HG03095 (cell line): Measurements from ENCODE around the gene AKT2.
"Not testable (repeated sequence)": the region's sequence is repeated elsewhere in the genome, so short reads cannot be mapped to it uniquely, and the experiment has no call there.

Source experiments
- ATAC-seq: cut with Tn5 transposase; IDR thresholded peaks from one replicate; pipeline ENCODE4 v1.9.1; 2021; ENCODE audit warnings: moderate library complexity; ENCODE audit not compliant: unreplicated experiment

AKT2 gene

DNA sequence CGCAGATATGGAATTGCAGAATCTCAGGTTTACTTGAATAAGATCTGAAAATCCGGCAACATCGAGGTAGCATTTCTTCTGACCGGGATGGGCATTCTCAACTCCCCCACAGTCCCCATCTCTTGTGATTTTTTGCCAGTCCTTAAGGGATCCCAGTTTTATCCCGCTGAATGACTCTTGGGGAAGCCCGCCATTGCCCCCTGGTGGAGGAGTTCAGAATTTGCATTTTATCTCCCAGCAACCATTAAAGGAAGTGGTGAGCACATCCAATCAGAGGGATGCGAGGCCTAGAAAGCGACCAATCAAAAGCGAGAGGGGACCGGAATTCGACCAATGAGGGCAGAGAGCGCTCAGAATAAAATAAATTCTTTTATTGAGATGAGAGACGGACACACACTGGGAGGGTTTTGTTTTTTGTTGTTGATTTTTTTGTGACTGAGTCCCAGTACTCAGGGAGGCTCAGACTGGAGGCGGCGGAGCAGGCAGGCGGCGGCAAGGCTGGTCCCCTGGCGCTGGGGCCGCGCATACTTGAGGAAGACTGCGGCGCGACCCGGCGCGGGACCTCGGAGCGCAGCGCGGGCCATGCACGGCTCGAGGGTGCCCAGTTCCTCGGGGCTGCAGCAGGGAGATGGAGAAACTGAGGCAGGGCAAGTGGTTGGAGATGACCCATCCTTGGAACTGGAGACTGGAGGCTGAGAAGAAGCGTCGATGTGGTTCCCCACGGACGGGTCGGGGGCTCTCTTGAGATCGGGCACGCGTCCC lies 63.1 kb downstream of the AKT2 start:
- no peak for ATAC-seq

DNA sequence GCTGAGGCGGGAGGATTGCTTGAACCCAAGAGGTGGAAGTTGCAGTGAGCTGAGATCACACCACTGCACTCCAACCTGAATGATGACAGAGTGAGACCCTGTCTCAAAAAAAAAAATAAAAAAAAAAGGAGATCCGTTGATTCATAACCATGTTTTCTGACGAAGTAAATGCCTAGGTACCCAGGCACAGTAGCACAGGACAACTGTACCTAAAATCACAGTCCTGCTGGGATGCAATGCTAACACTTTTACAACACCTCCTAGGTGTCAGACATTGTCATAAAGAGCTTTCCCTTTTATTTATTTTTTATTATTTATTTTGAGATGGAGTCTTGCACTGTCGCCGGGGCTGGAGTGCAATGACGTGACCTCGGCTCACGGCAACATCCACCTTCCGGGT lies 64.5 kb downstream of the AKT2 start:
- ATAC-seq = no peak

DNA sequence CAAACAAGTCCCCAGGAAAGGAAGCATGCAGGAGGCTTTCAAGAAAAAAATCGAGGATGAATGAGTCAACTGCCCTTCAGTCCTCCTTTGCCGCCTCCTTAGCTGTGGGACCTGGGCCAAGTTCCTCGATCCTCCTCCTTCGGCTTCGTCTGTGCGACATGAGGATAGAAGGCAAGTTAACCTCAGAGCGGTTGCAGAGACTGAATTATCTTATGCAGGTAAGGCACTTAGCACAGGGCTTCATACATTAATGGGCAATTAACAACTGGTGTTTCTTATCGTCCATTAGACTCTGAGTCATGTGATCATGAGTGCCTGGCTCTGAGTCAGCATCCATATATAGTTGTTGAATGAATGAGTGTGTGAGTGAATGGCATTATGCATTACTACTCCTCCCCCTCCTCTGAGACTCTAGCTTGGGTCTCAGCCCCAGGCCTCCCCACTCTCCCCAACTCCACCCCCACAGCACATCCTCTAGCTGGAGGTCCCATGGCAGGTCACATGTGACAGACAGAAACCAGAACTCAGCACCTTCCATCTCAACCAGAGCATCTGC lies 65.3 kb downstream of the AKT2 start:
- no peak for ATAC-seq

DNA sequence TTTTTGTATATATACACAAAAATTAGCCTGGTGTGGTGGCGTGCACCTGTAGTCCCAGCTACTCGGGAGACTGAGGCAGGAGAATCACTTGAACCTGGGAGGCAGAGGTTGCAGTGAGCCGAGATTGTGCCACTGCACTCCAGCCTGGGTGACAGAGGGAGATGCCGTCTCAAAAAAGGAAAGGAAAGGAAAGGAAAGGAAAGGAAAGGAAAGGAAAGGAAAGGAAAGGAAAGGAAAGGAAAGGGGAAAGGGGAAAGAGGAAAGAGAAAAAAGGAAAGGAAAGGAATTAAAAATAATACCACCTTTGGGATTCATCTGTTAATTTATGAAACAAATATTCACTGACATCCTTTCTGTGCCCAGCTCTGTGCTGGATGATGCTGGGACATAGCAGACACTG lies 66.1 kb downstream of the AKT2 start:
- ATAC-seq = not testable (repeated sequence)

DNA sequence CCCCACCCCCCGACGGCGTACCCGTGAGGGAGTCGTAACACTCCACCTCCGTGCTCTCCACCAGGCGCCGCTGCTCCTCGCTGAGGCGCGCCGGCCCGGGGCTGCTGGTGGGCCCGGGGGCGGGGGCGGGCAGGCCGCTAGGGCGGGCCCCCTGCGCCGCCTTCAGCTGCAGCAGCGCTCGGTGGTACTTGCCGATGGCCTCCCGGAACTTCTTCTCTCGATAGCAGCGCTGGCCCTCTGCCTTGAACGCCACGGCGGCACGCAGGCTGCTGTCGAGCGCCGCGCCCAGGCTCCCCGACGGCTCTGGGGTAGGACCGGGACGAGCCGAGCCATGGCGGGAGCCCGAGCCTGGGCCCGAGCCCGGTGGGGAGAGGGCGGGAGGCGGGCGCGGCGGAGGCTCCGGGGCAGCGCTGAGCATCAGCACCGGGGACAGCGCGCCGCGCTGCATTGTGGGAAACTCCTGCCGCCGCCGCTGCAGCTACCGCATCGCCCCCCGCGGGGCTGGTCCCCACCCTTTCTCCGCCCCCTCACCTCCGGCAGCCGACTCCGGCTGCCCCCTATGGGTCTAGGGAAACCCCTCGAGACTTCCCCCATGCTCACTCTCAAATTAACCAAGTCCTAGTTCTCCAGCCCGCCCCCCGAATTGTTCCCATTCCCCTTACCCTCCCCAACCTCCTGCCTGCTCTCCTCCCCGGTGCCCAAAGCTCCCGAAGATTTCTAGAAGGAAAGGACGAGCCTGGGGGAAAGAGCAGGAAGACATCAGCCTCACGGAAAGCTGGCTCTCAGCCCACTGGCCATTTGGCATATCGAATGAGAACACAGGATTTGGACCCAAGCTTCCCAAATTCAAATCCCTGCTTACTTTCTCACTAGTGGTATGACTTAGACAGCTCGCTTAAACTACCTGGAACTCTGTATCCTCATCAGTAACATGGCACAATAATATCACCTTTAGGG lies 66.9 kb downstream of the AKT2 start, which contains the start of gene TTC9B:
TTC9B (minus strand) TSS at position 451 of the 957 bp plus-strand sequence; CDS start at position 448, 3 bp downstream.
- ATAC-seq = no peak

DNA sequence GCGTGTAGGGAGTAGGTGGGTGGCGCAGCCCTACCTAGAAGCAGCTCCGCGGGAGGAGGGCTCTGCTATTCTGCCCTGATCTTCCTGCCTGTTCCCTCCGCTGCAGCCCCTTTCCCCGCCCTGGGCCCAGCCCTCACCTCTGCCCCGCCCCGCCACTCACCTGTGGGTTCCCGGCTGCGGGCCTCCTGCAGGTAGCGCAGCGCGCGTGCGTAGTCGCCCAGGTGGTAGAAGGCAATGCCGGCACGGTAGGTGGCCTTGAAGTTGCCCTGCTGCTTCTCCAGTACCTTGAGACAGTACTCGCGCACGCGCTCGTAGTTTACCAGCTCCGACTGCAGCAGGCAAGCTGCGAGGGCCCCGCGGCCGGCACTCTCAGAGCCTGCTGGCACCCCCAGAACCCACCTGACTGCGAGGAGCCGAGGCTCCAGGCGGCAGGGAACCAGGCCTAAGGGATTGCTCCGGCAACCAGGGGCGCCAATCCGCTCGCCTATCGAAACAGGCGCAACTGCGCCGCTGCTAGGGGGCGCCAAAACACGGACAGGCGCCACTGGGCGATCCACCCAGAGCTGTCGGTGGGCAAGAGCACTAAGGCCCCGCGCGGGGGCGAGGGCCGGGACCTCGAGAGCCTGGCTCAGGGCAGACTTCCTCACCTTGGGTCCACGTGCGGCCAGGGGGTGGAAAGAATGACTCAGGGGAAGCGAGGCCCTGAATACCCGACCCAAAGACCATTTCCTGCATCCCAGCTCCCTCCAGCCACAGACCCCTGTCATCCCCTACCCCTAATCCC lies 67.9 kb downstream of the AKT2 start:
- no peak for ATAC-seq

DNA sequence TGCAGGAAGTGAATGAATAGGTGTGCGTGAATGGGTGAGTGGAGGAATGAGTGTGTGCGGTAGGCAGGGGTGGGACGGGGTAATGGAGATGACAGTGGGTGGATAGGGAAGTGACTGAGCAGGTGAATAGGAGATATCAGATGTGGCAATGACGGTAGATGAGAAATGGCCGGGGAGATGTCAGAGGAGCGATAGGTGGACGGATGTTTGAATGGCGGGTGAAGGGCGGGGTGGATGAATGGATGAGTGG lies 68.4 kb downstream of the AKT2 start:
- no peak for ATAC-seq

DNA sequence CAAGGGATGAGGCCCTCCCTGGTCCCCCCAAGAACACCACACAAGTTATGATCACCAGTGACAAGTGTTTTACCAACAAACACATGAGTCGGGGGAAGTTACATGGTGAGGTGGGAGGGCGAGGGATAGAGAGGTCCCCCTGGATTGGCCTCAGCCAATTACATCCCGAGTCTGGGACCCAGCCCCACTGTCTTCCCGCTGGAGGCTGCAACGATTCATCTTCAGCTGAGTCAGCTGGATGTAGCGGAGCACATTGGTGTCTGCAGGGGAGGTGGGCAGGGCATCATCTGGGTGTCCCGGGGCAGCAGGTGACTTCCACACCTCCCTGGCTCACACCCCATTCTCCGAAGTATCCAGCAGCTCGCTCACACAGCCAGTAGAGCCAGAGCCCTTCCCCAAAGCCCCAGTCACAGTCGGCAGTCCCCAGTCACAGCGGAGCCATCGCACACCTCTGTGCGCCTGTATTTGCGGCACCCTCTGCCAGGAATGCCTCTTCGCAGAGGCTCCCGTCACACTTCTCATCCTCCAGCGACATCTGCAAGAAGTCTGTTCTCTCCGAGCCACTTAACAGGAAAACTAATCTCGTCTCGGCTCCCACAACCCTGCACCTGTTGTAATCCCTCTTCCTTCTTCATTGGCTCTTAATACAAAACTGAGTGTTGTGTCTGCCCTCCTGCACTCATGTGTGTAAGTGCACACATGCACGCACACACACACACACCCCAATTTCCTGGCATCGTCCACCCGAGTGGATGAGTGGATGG lies 69.0 kb downstream of the AKT2 start:
- no peak for ATAC-seq

DNA sequence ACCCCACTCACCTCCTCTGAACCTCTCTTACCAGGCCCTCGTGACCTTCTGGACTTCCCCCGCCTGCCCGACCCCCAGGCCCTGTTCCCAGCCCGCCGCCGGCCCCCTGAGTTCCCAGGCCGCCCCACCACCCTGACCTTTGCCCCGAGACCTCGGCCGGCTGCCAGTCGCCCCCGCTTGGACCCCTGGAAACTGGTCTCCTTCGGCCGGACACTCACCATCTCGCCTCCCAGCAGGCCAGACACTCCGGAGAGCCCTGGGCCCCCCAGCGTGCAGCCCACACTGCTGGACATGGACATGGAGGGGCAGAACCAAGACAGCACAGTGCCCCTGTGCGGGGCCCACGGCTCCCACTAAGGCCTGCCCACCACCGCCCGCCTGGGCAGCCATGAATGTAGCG lies 70.2 kb downstream of the AKT2 start:
- no peak for ATAC-seq

DNA sequence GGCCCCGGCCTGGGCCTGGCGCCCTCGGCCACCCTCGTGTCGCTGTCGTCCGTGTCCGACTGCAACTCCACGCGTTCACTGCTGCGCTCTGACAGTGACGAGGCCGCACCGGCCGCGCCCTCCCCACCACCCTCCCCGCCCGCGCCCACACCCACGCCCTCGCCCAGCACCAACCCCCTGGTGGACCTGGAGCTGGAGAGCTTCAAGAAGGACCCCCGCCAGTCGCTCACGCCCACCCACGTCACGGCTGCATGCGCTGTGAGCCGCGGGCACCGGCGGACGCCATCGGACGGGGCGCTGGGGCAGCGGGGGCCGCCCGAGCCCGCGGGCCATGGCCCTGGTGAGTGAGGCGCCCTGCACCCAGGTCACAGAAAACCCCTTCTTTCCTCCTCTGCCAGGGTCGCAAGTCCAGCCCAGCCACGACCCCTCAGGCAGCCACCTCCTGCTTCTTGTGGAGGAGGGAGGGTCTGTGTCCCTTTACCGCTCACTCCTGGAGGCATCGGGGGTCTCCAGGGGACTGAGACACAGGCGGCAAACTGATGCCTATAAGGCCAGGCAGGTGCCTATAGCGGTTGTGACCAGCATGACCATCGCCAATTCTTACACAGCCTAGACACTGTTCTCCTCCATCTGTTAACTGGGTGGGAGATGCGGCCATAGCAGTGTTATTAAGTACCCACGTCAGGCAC lies 71.1 kb downstream of the AKT2 start:
- ATAC-seq = no peak

DNA sequence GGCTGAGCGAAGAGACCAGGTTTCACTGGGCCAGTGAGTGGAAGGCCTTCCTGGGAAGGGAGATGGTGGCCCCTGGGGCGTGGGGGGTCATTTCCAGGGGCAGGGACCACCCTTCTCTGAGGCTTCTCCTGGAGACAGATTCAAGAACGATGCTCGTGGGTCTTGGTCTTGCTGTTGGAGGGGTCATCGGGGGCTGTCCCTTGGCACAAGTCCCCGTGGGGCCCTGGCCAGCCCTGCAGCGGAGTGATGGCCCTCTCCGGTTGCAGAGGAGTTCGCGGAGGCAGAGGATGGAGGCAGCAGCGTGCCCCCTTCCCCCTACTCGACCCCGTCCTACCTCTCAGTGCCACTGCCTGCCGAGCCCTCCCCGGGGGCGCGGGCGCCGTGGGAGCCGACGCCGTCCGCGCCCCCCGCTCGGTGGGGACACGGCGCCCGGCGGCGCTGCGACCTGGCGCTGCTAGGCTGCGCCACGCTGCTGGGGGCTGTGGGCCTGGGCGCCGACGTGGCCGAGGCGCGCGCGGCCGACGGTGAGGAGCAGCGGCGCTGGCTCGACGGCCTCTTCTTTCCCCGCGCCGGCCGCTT lies 71.8 kb downstream of the AKT2 start:
- no peak for ATAC-seq

DNA sequence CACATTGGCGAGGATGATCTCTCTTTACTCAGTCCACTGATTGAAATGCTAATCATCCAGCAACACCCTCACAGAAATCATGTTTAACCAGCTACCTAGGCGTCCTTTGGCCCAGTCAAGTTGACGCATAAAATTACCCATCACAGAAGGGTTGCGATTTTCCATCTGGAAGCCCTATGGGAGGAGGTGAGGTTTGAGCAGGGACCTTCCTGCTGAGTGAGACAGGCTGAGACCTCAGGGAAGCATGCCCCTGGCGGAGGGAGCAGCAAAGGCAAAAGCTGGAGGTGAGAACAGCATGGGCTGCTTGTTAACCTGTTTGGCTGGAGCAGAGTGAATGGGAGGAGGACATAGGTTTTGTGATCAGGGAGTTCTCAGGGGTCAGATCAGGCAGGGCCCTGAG lies 74.3 kb downstream of the AKT2 start:
- ATAC-seq = no peak

DNA sequence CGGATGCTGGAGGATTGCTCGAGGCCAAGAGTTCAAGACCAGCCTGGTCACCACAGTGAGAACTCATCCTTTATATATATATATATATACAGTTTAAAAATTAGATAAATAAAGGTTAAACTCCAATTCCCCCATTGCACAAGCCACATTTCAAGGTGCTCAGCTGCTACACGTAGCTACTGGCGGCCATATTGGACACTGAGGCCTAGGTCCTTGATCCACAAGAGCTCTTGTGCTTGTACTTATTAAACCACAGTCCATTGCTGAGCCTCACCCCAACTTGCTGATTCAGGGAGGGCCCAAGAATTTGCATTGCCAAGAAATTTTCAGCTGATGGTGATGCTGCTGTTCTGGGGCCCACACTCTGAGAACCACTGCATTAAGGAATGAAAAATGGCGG lies 76.5 kb downstream of the AKT2 start:
- ATAC-seq = no peak

DNA sequence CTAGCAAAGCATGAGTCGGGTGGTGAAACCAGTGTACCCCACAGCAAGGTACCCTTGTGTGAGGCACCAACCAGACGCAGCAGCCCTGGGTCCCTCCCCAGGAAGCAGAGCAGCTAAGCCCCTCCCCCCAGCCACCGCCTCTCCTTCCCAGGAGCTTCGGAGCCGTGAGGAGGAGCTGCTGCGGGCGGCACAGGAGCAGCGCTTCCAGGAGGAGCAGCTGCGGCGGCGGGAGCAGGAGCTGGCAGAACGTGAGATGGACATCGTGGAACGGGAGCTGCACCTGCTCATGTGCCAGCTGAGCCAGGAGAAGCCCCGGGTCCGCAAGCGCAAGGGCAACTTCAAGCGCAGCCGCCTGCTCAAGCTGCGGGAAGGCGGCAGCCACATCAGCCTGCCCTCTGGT lies 79.4 kb downstream of the AKT2 start:
- no peak for ATAC-seq

DNA sequence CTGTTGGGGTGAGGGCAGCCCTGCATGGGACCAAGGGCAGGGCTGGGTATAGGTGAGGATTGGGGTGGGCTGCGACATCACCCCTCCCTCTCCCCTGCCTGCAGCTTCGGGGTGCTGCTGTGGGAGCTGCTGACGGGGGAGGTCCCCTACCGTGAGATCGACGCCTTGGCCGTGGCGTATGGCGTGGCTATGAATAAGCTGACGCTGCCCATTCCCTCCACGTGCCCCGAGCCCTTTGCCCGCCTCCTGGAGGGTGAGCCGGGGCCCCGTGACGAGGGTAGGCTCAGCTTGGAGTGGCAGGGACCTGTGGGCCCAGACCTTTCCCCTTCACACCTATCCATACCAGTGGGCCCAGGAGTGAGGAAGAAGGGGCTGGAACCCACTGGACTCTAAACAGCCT lies 80.8 kb downstream of the AKT2 start:
- ATAC-seq = no peak

DNA sequence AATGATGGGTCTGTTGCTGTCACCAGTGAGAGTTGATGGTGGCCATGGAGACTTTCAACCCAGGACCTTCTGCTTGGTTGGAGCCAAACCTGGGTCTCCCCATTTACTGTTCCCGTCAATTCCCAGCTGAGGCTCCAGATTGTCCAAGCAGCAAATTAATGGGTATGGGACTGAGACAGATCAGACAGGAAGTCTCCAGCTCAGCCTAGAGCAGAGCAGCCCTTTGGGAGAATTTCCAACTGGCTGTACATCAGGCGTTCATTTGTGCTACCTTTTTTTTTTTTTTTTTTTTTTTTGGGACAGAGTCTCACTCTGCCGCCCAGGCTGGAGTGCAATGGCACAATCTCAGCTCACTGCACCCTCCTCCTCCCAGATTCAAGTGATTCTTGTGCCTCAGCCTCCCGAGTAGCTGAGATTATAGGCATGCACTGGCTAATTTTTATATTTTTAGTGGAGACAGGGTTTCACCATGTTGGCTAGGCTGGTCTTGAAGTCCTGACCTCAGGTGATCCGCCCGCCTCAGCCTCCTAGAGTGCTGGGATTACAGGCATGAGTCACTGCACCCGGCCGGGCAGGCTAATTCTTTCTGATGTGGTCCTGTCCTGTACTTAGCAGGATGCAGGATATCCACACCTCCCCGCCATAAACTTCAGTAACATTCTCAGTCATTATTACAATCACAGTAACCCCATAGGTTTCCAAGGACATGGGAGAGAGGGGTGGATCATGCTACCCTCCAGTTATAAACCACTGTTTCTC lies 84.6 kb downstream of the AKT2 start:
- no peak for ATAC-seq

DNA sequence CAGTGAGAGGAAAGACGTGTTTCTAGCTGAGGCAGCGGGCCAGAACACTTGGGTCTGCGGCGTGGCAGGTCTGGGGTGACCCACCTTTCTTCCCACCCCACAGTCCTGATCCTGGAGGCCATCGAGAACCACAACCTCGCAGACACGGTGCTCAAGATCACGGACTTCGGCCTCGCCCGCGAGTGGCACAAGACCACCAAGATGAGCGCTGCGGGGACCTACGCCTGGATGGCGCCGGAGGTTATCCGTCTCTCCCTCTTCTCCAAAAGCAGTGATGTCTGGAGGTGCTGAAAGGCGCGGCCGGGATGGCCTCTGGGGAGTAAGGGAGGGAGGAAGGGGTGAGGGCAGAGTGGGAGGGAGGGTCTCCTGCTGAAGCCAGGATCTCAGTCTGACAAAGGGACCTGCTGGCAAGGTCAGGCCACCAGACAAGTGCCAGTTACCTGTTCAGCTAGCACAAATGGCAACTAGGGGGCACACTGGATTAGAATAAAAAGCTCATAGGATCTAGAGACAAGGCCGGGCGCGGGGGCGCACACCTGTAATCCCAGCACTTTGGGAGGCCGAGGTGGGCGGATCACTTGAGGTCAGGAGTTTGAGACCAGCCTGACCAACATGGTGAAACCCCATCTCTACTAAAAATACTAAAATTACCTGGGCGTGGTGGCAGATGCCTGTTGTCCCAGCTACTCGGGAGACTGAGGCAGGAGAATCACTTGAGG lies 86.7 kb downstream of the AKT2 start:
- ATAC-seq = no peak

DNA sequence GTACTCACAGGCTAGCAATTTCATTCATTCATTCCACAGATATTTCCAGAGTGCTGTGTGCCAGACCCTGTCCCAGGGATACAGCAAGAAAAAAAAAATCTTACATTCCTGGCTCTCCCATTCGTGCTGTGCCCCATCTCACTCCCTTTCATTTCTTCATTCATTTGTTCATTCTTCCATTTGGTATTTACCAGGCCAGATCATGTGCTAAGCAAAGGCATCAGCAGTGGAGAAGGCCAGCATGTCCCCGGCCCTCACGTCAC lies 91.6 kb downstream of the AKT2 start:
- no peak for ATAC-seq
